ENCODE data around the gene EML5.
"Not testable (repeated sequence)": the region's sequence is repeated elsewhere in the genome, so short reads cannot be mapped to it uniquely, and the experiment has no call there.

EML5 gene

DNA sequence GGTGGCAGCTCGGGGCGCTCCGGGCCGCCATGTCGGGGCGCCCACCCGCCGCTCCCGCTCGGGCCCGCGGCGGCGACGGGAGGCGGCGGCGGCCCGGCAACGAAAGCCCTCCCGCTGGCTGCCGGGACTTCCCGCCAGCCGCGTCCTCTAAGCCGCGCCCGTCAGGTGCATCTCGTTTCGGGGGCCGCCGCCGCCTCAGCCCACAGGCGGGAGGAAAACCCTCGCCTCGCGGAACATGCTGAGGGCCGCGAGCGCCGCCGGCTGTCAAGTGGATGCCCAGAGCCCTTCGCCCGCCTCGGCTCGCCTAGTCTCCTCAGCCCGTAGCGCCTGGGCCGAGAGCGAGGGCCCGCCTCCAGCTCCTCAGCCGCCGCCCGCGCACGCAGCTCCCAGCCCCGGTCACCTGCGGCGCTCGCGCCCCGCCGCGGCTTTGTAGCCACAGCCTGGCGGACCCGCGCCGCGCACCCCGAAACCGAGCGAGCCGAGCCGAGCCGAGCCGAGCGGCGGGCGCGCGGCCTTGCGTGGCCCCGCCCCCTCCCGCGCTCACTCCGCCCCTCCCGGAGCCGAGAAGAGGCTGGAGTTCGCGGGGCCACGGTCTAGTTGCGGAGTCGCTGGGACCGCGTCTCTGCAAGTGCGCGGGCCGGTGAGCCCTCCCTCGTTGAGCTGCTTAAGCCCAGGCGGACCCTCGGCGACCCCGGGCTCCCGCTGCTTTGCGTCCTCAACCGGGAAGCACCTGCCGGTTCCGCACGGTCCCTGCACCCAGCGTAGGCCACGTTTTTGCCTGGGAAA is at the start of gene EML5:
TSS of gene EML5 (minus strand) at position 481 of the 786 bp plus-strand sequence. CDS start at position 31, 450 bp downstream.
- DNase-seq = peak; percentile 91

DNA sequence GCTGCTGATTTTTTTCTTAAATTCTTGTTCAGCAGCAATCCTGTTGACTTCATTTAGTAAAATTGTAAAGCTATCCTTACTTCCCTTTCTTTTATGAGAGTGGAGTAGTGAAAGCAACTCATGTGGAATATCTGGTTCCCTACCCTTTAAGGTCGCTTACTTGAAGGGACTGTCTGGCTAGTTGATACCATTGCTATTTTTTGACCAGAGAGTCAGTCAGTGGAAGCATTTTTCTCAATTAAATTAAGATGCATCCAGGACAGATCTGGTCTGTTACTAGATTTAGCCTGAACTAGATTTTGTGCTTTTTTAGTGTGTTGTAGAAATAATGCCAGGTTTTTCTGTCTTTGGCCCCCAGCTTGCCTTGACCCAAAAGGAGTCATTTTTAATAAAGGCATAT is 49.7 kb upstream of the EML5 start:
- no peak for DNase-seq

DNA sequence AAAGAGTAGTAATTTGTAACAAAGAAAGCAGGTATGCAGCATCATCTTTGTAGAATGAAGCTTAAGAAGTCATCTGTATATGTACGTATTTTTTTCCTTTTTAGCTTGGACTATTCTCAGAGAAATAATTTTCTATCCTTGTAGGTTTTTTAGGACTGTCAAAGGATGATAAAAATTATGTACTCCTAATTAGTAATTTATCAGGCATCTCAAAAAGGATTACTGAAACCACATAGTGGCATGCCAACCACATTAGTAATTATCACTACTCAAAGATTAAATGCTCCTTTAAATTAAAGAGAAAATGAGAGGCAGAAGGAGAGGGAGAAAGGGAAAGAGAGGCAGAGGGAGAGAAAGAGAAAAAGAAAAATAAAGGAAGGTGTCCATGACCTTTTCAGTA is 49.0 kb upstream of the EML5 start:
- no peak for DNase-seq

DNA sequence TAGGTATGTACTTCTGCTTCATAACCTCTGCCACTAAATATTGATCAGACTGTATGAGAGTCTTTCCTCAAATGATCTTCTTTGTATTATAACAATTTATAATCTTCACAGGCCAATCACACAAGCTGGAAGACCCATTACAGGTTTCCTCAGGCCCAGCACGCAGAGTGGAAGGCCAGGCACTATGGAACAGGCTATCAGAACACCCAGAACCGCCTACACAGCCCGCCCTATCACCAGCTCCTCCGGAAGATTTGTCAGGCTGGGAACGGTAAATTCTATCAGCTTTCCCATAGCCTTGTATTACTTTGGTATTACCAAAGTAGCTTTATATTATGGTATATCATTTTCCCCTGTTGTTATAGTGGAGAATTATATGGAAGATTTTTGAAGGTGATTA is 48.2 kb upstream of the EML5 start:
- DNase-seq = no peak

DNA sequence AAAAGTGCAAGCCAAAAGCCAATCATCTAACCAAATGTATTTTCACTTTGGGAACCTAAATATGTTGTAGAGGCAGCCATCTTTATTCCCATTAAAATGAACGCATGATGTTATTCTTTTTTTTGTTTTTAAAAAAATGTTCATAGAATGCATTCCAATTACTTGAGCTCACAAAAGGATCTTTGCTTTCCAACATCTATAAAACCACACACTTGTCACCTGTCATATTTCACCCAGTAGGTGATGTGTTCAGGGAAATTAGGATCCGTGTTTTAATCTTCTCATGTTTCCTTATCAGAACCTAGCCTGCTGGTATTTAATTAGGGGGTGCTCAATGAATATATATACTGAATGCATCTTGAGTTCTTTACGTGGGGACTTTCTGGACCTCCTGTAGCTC is 45.3 kb upstream of the EML5 start:
- DNase-seq = no peak

DNA sequence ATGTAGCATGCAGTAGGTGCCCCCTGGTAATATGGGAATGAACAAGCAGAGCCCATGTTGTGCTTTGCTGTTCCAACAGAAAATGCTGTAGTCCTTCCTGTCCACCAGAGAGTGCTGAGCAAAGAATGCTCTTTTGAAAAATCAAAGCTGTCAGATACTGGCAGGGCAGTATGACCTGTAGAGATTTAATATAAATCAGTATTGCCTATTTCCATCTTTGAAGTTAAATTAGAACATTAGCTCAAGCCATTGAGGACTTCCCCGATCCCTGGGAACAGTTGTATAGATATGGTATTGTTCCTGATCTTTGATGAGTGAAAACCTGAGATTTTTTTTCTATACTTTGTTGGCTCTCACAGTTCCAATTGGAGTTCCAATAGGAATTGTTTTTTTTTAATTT is 44.7 kb upstream of the EML5 start:
- DNase-seq = no peak

DNA sequence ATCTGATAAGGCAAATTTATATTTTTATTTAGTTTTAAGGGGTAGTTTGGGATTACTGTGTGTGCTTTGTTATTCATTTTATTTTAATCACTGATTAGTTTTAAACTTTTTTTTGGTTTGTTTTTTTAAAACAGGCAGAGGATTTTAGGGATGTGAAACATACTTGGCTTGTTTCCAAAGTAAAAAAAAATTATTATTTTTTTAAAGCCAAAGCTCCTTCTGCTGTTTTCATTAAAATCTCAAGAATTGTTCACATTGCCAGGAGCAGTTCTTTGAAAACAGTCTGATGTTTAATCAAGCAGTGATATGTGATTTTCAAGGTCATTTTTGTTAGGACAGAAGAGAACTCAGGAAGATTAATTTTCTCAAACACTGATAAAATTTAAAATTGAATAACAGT is 42.9 kb upstream of the EML5 start:
- DNase-seq = no peak

DNA sequence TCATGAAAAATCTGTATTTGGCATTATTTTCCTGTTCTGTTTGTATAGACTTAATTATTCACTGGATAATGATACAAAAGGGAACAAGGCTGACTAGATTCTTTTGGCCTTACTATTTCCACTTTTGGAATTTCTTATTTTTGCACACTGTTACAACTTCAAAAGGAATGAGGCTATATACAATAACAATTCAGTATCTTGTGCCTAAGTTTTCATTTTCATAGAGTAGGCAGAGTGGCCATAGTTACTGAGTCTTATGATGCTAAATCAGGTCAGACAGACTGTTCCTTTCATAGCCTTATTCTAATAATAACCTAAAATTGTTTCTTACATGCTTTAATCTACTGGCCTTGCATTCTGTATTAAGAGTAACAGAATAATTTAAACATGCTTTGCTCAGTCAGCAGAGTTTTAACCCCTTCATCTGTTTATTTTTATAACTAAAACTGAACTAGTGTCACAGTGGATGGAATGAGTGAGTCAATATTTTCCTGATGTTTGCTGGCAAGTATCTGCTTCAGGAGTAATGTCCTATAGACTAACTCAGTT is 42.2 kb upstream of the EML5 start:
- no peak for DNase-seq

DNA sequence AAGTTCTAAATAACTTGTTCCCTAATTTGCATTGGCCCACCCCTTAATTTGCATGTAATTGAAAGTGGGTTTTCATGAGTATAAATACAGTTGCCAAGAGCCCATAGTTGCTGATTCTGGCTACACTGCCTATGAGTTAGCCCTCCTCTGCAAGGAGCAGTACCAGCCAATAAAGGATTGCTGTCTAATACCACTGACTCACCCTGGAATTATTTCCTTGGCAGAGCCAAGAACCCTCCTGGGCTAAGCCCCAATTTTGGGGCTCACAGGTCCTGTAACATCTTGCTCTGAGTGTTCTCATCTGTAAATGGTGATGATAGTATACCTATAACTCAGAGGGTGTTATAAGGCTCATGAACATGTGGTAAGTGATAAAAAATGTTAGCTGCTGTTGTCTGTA is 38.5 kb upstream of the EML5 start:
- DNase-seq = no peak

DNA sequence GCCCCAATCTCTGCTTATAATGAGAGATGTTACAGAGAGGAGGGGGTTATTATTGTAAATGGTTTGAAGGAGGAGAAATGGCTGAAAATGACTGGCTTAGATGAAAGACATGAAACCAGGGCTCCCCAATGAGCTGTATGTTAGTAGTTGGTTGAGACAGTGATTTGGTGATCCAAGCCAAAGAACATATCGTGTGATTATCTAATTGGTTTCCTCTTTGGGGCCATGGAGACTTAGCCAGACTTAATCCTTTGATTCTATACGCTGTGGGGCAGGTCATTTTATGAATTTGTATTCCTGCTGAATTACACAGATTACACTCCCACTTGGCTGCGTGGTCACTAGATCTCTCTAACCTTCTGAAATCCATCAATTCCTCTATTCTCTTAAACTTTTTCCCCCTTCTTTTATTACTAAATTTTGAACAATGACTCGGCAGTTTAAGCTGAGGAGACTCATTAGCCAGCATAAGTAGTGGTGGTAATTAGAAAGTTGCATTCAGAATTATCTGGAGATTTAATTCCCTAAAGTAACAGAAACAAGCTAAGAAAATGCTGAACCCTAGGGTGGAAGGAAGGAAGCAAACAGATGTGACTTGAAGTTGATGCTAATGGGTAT is 37.0 kb upstream of the EML5 start:
- no peak for DNase-seq

DNA sequence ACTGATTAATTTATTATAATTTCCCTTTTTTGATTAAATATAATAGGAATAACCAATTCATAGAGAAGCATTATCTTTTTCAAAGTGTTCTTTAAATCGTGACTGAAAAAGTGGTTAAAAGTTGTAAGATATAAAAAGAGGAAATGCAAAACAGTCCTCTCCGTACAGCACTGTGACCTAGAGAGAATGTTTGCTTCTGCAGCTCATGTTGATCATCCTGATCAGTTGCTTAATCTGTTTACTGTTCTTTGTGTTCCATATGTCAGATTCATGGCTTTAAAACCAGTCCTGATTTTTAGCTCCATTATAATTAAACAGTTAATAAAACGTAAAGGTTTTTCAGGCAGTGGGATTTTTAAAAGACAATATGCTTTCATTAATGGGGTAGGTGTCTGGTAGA is 36.4 kb upstream of the EML5 start:
- DNase-seq = no peak

DNA sequence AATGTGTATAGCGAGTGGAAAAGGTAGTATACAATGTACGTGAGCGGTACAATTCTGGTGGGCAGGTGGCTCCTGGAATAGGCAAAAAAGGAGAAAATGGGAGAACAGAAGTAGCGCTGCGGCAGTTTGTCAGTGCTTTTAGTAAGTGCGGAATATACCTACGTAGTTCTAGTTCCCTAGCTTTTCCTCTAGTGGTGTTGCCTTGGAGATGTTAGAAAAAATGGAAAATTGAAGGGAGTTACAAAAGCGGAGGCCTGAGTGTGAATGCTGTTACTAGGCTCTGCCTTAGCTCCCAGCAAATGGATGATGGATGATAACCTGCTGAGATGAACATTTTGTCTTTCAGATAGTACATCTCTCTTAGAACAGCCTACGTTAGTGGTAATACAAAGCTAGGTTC is 32.8 kb upstream of the EML5 start:
- no peak for DNase-seq

DNA sequence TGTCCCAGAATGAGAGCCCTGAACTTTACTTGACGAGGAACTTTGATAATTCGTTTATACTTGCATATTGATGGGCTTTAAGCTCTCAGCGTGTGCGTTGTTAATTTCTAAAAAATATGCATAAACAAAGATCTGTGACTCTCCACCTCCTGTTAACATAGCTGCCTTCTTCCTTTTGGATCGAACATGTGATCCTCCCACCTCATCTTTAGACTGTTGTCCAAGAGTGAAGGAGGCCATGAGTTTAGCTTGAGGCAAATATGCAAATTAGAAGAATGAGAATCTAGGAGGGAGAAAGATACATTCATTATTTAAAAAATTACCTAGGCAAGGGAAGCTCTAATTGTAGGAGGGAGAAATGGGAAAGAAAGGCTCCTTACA is 32.3 kb upstream of the EML5 start:
- peak; percentile 29 for DNase-seq

DNA sequence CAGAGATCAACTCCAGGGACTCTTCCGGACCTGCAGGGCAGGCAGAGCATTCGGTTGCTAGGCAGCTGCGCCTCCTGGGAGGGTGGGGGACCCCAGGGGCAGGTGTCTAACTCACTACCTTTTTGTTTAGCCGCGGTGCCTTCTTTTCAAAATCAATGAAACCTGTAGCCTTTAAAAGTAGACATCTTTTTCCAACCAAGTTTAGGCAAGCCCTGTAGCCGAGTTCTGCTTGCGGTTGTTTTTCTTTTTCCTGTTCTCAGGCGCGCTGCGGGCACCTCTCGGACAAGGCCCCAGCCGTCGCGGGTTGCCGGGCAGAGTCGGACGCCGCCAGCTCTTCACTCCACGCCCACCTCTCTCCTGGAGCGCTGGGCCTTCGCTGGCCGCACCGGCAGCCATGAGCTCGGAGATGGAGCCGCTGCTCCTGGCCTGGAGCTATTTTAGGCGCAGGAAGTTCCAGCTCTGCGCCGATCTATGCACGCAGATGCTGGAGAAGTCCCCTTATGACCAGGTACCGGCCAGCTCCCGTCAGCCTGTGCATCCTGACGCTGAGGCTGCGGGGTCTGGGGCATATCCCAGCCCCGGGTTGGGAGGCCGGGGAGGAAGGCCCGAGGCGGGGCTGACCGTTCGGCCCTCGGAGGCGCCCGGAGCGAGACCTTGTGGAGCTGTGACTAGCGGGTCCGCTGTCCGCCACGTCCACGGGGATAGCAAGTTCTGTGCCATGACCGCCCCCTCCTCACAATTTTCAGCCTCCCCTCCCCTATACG is 31.7 kb upstream of the EML5 start, which contains the start of gene TTC8:
TSS of gene TTC8 (plus strand) at position 338 of the 764 bp plus-strand sequence. CDS start at position 395, 57 bp downstream.
- peak; percentile 92 for DNase-seq

DNA sequence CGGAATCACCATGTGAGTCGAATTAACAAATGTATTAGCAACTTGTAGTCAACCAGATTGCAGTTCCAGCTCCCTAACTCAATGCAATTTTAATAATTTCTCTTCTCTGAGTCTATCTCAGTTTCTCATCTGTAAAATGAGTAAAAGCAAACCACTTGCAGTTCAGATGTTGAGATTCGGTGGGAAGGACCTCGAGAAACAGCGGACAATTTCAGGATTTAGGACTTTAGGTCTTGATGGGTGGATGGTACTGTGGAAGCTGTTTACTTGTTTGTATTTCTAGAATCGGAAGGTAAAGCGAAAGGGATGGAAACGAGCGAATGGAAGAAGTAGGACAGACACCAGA is 31.2 kb upstream of the EML5 start:
- DNase-seq = no peak

DNA sequence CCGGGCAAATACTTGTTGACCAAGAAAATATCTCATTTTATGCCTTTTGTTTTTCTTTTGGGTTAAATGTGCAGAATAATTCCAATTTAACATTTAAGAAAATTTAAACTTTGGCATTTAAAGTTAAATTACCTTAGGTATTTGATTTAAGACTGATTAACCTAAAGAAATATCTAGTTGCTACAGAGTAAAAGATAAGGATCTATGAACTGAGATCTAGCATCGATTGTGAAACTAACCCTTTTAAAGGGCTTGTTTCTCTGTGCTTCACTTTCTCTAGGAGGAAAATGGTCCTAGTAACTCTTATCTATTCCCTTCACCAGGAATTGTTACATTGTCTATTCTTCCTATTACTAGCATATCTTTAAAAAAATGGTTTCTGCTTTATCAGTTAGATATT is 29.1 kb upstream of the EML5 start:
- DNase-seq = no peak

DNA sequence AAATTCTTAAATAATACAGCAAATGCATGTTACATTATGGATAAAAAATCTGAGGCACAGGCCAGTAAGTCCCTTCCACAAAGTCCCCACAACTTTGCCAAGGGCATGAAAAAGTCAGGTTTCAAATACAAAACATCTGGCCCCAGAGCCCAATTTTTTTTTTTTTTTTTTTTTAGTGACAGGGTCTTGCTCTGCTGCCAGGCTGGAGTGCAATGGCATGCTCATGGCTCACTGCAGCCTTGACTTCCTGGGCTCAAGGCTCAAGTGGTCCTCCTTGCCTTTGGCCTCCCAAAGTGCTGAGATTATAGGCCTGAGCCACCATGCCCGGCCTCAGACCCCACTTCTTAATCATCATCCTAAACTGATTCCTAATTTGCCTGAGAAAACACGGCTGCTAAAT is 28.6 kb upstream of the EML5 start:
- no peak for DNase-seq

DNA sequence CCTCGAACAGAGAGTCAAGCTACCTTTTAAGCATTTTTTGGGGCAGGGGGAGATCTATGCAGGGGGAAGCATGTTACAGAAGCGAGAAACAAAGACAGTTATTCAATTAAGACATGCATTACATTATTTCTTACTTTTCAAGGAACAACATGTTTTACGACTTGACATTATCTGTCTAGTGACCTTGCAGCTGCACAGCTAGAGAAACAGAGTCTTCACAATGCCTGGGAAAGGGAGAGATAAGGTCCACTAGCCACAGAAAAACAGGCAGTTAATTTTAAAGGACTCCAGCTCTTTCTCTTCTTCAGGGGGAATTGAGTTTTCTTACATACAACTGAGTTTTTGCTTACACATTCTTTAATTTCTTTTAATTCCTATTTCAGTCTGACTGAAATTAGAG is 26.9 kb upstream of the EML5 start:
- not testable (repeated sequence) for DNase-seq

DNA sequence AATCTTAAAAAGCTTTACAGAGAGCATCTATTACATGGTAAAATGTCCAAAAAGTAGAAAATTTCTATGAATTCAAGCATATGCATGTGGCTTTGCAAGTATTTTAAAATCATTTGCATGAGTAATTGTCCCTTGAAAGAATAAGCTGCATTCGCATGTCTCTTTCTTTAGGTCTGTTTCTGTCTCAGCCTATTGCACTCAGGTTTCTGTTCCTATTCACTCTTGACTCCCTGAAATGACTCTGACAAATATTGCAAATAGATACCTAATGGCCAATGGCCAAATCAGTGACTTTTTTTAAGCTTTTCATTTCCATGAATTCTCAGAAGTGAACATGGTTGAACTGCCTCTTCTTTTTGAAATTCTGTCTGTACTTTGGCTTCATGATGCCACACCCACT is 25.3 kb upstream of the EML5 start:
- no peak for DNase-seq

DNA sequence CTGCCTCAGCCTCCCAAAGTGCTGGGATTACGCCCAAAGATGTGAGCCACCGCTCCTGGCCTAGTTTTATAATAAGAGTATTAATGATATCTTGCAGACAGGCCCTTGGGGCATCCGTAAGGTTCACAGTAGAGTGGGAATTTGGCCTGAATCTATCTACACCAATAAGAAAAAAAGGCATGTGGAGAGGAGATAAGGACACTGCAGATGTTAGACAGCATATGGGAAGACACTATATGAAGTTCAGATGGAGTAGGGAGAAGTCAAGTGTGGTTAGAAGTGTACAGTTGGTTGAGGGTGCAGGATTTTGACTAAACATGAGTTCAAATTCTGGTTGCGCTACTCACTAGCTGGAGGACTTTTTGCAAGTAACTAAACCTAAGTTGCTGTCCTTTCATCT is 23.2 kb upstream of the EML5 start:
- DNase-seq = no peak

DNA sequence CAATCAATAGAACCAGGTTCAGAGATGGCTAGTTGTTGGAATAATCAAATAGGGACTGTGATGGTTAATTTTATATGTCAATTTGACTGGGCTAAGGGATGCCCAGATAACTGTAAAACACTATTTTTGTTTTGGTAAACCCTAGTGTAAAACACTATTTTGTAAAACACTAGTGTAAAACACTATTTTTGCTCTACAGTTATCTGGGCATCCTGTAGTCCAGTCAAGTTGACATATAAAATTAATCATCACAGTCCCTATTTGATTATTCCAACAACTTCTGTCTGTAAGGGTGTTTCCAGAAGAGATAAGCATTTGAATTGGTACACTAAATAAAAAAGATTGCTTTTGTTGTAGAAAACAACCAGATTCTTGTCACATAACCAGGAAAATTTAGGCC is 15.6 kb upstream of the EML5 start:
- no peak for DNase-seq

DNA sequence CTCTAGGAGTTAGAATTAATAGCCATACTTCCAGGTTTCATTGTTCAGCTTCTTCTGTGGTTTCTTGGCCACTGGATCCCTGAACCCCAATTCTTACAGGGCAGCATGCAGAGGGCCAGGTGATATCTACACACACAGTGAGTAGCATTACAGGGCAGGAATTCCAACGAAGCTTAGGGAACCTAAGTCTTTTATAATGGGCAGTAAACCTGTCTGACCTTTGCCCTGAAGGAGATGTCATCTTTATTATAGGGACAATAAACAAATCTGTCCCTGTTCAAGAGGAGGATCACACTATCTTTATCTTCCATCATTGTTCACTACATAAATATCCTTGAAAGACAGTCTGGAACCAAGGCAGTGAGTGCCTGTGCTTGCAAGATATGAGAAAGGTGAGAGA is 11.7 kb upstream of the EML5 start:
- DNase-seq = no peak

DNA sequence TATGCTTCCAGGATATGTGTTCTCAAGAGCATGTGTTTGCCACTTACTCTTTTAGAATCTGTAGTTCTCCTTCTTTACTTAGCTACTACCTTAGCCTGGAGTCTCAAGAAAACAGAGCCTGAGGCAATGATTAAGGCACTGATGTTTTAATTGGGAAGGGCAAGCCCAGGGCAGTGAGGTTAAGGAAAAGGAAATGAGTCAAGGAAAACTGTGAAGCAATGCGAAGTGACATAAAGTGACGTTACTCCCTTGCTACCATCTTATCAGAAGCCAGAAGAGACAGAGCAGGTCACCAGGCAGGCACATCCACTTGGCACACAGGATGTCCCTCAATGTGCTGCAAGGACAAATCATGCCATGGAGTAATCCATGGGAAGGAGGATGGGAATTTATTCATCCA is 11.3 kb upstream of the EML5 start:
- DNase-seq = no peak

DNA sequence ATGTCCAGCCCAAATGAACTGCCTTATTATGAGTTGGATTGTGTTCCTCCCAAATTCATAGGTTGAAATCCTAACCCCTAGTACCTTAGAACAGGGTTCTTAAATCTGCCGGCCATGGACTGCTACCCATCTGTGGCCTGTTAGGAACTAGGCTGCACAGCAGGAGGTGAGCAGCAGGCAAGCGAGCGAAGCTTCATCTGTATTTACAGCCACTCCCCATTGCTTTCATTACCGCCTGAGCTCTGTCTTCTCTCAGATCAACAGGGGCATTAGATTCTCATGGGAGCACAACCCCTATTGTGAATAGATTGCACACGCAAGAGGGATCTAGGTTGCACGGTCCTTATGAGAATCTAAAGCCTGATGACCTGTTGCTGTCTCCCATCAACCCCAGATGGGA is 9.8 kb upstream of the EML5 start:
- no peak for DNase-seq
